ENCODE data around the gene CALCOCO1. TPM values are rescaled to one million over a fixed set of nuclear protein-coding genes. Genes with fewer than 3 reads are reported as not detected.

The CALCOCO1 gene
- total RNA-seq, 1 experiment from 2014 or later = 20.4 TPM

- POLR2A ChIA-PET (ENCODE audit: unreplicated experiment) = no interaction called here
Measured at GRCh38 chr12:53737951-53738405, 10.7 kb upstream of the CALCOCO1 start.

GRCh38 chr12:53737093-53737808 is 10.0 kb upstream of the CALCOCO1 start:
- H3K36me3 ChIP-seq (ENCODE audit: low read depth, low read length) = no peaks in the 10 kb centered on the region
- ATAC-seq (no peak), DNase-seq (no peak)
- H3K4me2 ChIP-seq (ENCODE audit: low read length) = no peak overlapping the region
- peaks cover 10% of the 10 kb centered on the region for H3K4me1 ChIP-seq (ENCODE audit: insufficient read depth, low read length)
- H3K9ac ChIP-seq (ENCODE audit: low read length) = no peak overlapping the region
- no peak overlapping the region for H3K27ac ChIP-seq (ENCODE audit: low read length)
- H3K4me3 ChIP-seq (ENCODE audit: low read length) = no peak overlapping the region
- no peaks in the 10 kb centered on the region for H4K20me1 ChIP-seq (ENCODE audit: low read length)
- no peaks in the 10 kb centered on the region for H3K79me2 ChIP-seq (ENCODE audit: low read length)
- no peaks in the 10 kb centered on the region for H3K9me2 ChIP-seq (replicated peaks; ENCODE audit: low read length)
- ChIA-PET POLR2A (ENCODE audit: unreplicated experiment) (interaction anchor here (0.7 kb wide), 1 partner anchor 1545 kb away, joined by 4 read pairs; the partner anchor contains the start of gene KRT80), CTCF (interaction anchor here (0.5 to 0.6 kb wide), 2 partner anchors 194 to 498 kb away, joined by 3 to 4 read pairs; no protein-coding TSS in a partner anchor)
- BruUV-seq (replicated peaks) = no TSS peak
- H3K27me3 ChIP-seq (ENCODE audit: low read length) = peaks cover 11% of the 10 kb centered on the region
- no peaks in the 10 kb centered on the region for H3K9me3 ChIP-seq (ENCODE audit: low read length)
- no peak for TF ChIP-seq EZH2phosphoT487 (IDR thresholded peaks at IDR 0.05; ENCODE audit: borderline replicate concordance, low read length)
- no peak for TF ChIP-seq CTCF (conservative IDR thresholded peaks at IDR 0.05; ENCODE audit: low read depth, low read length)
- no peak for TF ChIP-seq EZH2 (IDR thresholded peaks at IDR 0.05; ENCODE audit: low read length, unreplicated experiment)
- no peaks in the 10 kb centered on the region for H3F3A ChIP-seq (ENCODE audit: low read length, unreplicated experiment)
- intact Hi-C loops (cut with micrococcal nuclease) = no loop called here
- no peak overlapping the region for H2AFZ ChIP-seq (ENCODE audit: low read length)

More at GRCh38 chr12:53737951-53738405, 10.7 kb upstream of the CALCOCO1 start:
- peaks cover 8% of the 10 kb centered on the region for H3K4me1 ChIP-seq (ENCODE audit: insufficient read depth, low read length)
- H3K27ac ChIP-seq (ENCODE audit: low read length) = no peak overlapping the region
- ATAC-seq = no peak
- no TSS peak for BruUV-seq (replicated peaks)
- H3K9ac ChIP-seq (ENCODE audit: low read length) = no peak overlapping the region
- H3K4me3 ChIP-seq (ENCODE audit: low read length) = no peak overlapping the region
- no peaks in the 10 kb centered on the region for H3K9me3 ChIP-seq (ENCODE audit: low read length)
- H4K20me1 ChIP-seq (ENCODE audit: low read length) = no peaks in the 10 kb centered on the region
- H3K27me3 ChIP-seq (ENCODE audit: low read length) = peaks cover 11% of the 10 kb centered on the region
- H2AFZ ChIP-seq (ENCODE audit: low read length) = no peak overlapping the region
- CTCF ChIA-PET = no interaction called here
- H3K36me3 ChIP-seq (ENCODE audit: low read depth, low read length) = no peaks in the 10 kb centered on the region
- no peaks in the 10 kb centered on the region for H3K79me2 ChIP-seq (ENCODE audit: low read length)
- no peaks in the 10 kb centered on the region for H3K9me2 ChIP-seq (replicated peaks; ENCODE audit: low read length)
- no peak overlapping the region for H3K4me2 ChIP-seq (ENCODE audit: low read length)
- intact Hi-C loops (cut with micrococcal nuclease) = no loop called here
- no peaks in the 10 kb centered on the region for H3F3A ChIP-seq (ENCODE audit: low read length, unreplicated experiment)
- DNase-seq = no peak
- TF ChIP-seq CTCF (conservative IDR thresholded peaks at IDR 0.05; ENCODE audit: low read depth, low read length) (no peak), EZH2 (IDR thresholded peaks at IDR 0.05; ENCODE audit: low read length, unreplicated experiment) (no peak), EZH2phosphoT487 (IDR thresholded peaks at IDR 0.05; ENCODE audit: borderline replicate concordance, low read length) (no peak)

GRCh38 chr12:53736592-53736991 is 9.3 kb upstream of the CALCOCO1 start:
- H3K27me3 ChIP-seq (ENCODE audit: low read length) = peaks cover 11% of the 10 kb centered on the region
- H3K9ac ChIP-seq (ENCODE audit: low read length) = no peak overlapping the region
- no peaks in the 10 kb centered on the region for H3K9me3 ChIP-seq (ENCODE audit: low read length)
- intact Hi-C loops (cut with micrococcal nuclease) = no loop called here
- TF ChIP-seq EZH2 (IDR thresholded peaks at IDR 0.05; ENCODE audit: low read length, unreplicated experiment) = no peak
- no peak for TF ChIP-seq CTCF (conservative IDR thresholded peaks at IDR 0.05; ENCODE audit: low read depth, low read length)
- no peak for TF ChIP-seq EZH2phosphoT487 (IDR thresholded peaks at IDR 0.05; ENCODE audit: borderline replicate concordance, low read length)
- H3K36me3 ChIP-seq (ENCODE audit: low read depth, low read length) = no peaks in the 10 kb centered on the region
- H3K4me2 ChIP-seq (ENCODE audit: low read length) = no peak overlapping the region
- DNase-seq (no peak), ATAC-seq (no peak)
- no peaks in the 10 kb centered on the region for H3K9me2 ChIP-seq (replicated peaks; ENCODE audit: low read length)
- CTCF ChIA-PET = interaction anchor here (0.6 kb wide), 1 partner anchor 497 kb away, joined by 3 read pairs; no protein-coding TSS in a partner anchor
- H4K20me1 ChIP-seq (ENCODE audit: low read length) = no peaks in the 10 kb centered on the region
- H3K79me2 ChIP-seq (ENCODE audit: low read length) = no peaks in the 10 kb centered on the region
- POLR2A ChIA-PET (ENCODE audit: unreplicated experiment) = interaction anchor here (0.7 kb wide), 1 partner anchor 1545 kb away, joined by 4 read pairs; the partner anchor contains the start of gene KRT80
- no peak overlapping the region for H2AFZ ChIP-seq (ENCODE audit: low read length)
- peaks cover 10% of the 10 kb centered on the region for H3K4me1 ChIP-seq (ENCODE audit: insufficient read depth, low read length)
- no peak overlapping the region for H3K4me3 ChIP-seq (ENCODE audit: low read length)
- no TSS peak for BruUV-seq (replicated peaks)
- no peak overlapping the region for H3K27ac ChIP-seq (ENCODE audit: low read length)
- no peaks in the 10 kb centered on the region for H3F3A ChIP-seq (ENCODE audit: low read length, unreplicated experiment)
